ENCODE data around the gene CNOT6.

CNOT6 gene

GRCh38 chr5:180625791-180626660 lies 131.8 kb downstream of the CNOT6 start:
- TF ChIP-seq SIN3A (IDR thresholded peaks at IDR 0.05; ENCODE audit: borderline replicate concordance, insufficient read depth, low read length) (no peak), FOXP2 (optimal IDR thresholded peaks at IDR 0.05; ENCODE audit: borderline replicate concordance, extremely low read depth, extremely low read length, insufficient read depth) (no peak), REST (IDR thresholded peaks at IDR 0.05; ENCODE audit: insufficient read depth in 1 of 2, low read depth in 2 of 2, low read length in 2 of 2) (no peak), POLR2AphosphoS5 (IDR thresholded peaks at IDR 0.05; ENCODE audit: low read depth, low read length) (no peak), TAF1 (IDR thresholded peaks at IDR 0.05; ENCODE audit: borderline replicate concordance, insufficient read depth, low read length) (no peak)

GRCh38 chr5:180626661-180627385 lies 132.6 kb downstream of the CNOT6 start:
- TF ChIP-seq SIN3A (IDR thresholded peaks at IDR 0.05; ENCODE audit: borderline replicate concordance, insufficient read depth, low read length) (no peak), FOXP2 (optimal IDR thresholded peaks at IDR 0.05; ENCODE audit: borderline replicate concordance, extremely low read depth, extremely low read length, insufficient read depth) (no peak), TAF1 (IDR thresholded peaks at IDR 0.05; ENCODE audit: borderline replicate concordance, insufficient read depth, low read length) (no peak), POLR2AphosphoS5 (IDR thresholded peaks at IDR 0.05; ENCODE audit: low read depth, low read length) (no peak), REST (IDR thresholded peaks at IDR 0.05; ENCODE audit: insufficient read depth in 1 of 2, low read depth in 2 of 2, low read length in 2 of 2) (no peak)

GRCh38 chr5:180627386-180628120 lies 133.4 kb downstream of the CNOT6 start:
- TF ChIP-seq REST (IDR thresholded peaks at IDR 0.05; ENCODE audit: insufficient read depth in 1 of 2, low read depth in 2 of 2, low read length in 2 of 2) (no peak), FOXP2 (optimal IDR thresholded peaks at IDR 0.05; ENCODE audit: borderline replicate concordance, extremely low read depth, extremely low read length, insufficient read depth) (no peak), TAF1 (IDR thresholded peaks at IDR 0.05; ENCODE audit: borderline replicate concordance, insufficient read depth, low read length) (no peak), SIN3A (IDR thresholded peaks at IDR 0.05; ENCODE audit: borderline replicate concordance, insufficient read depth, low read length) (no peak), POLR2AphosphoS5 (IDR thresholded peaks at IDR 0.05; ENCODE audit: low read depth, low read length) (no peak)
